Measurements from ENCODE around the gene SAMD4A.

The SAMD4A gene

DNA sequence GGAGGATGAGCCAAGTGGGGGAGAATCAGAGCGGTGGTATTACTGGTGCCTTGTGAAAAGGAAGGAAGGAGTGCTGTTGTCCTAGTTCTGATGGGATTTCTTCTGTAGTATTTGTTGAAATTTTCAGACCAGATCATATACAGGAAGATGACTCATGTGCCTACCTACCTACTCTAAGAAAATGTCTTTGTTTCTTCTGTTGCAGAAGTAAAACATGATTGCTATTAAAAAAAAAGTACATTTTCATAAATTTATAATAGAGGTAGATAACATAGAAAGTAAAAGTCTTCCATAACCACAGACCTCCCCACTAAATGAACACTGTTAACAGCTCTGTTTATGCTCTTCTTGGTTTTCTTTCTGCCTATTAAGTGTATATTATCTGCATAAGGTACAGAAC is 26.9 kb downstream of the SAMD4A start:
- Histone ChIP-seq H3K9ac (ENCODE audit: low read depth, low read length) (no peak overlapping the region), H3K4me1 (ENCODE audit: insufficient read depth, low read length) (peaks cover 8% of the 10 kb centered on the region), H3K9me3 (ENCODE audit: control insufficient read depth, insufficient read depth, low read length) (no peaks in the 10 kb centered on the region), H3K36me3 (ENCODE audit: insufficient read depth, low read length) (no peaks in the 10 kb centered on the region)

DNA sequence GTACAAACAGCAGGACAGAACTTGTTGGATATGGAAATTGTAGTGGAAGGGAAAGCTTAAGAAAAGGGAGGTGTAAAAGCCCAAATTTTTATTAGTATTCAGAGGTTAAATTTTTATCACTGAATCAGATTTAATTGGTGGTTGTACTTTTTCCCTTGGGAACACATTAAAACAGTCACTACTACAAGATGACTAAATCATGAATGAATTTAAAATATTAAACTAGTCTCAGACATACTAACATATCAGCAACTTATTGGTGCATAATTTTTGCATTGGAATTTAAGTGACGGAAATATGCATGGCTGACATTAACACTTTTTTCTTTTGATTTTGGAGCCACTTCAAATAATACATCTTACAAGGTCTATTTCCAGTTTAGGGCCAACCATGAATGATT is 27.6 kb downstream of the SAMD4A start:
- no peaks in the 10 kb centered on the region for H3K36me3 ChIP-seq (ENCODE audit: insufficient read depth, low read length)
- no peak overlapping the region for H3K9ac ChIP-seq (ENCODE audit: low read depth, low read length)
- H3K9me3 ChIP-seq (ENCODE audit: control insufficient read depth, insufficient read depth, low read length), result no peaks in the 10 kb centered on the region
- peaks cover 11% of the 10 kb centered on the region for H3K4me1 ChIP-seq (ENCODE audit: insufficient read depth, low read length)

DNA sequence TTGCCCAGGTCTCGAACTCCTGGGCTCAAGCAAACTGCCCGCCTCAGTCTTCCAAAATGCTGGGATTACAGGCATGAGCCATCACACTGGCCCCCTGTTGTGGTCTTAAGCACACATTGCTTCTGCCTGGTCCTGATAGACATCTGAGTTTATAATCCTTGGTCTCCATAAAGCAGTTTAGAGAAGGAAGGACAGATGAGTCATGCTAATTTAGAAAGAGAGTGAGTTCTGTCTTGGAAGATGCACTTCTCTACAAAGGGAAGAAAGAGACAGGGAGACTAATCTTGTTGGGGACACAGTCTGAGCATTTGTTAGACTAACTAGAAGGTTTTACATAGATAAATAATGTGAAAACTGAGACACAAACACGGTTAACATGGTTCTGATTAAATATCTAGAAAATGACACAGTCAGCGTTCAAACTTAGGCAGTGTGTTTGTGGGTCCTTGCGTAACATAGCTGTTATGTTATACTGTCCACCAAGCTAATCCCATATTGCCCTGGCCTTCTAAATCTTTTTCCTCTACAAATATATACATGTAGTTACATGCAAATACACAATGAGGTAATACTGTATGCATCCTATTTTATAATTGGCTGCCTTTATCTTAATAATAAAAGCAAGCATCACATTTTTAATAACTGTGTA is 31.0 kb downstream of the SAMD4A start:
- no peaks in the 10 kb centered on the region for H3K9me3 ChIP-seq (ENCODE audit: control insufficient read depth, insufficient read depth, low read length)
- peaks cover 11% of the 10 kb centered on the region; the same call in 1 of the 2 replicates for H3K4me1 ChIP-seq (ENCODE audit: insufficient read depth, low read length)
- no peak overlapping the region for H3K9ac ChIP-seq (ENCODE audit: low read depth, low read length)

DNA sequence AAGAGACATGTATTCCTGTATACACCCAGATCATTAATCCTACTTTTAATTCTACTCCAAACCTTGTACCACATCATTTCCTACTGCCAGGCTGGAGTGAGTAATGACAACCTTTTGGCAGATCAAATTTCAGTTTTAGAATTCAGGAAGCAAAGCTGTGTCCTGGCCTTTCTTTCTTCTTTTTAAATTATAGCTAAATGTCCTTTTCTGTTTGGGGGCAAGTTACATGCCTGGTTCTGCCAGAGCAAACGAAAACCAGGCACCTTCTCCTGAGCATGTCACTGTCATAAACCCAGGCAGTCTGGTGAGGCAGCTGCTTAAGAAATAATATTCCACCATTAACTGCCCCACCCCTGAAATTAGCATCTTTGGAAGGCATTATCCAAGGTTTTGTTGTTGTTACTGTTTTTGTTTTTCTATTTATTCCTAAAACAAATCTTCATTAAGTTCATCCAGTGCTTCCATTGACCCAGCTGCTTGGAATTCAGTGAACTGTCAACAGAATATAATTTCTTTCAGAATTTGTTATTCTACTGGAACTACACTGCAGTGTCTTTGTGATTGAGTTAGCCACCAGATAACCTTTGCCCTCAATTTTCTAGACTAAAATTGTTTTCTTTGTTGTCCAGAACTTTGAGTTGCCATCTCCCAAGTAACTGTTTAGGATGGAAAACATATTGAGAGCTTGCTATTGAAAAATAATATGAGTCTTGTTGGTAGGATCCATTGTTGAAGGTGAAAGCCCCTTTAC is 33.2 kb downstream of the SAMD4A start:
- no peaks in the 10 kb centered on the region for H3K36me3 ChIP-seq (ENCODE audit: insufficient read depth, low read length)
- H3K9ac ChIP-seq (ENCODE audit: low read depth, low read length), result no peak overlapping the region
- peaks cover 15% of the 10 kb centered on the region; the same call in 1 of the 2 replicates for H3K4me1 ChIP-seq (ENCODE audit: insufficient read depth, low read length)
- no peaks in the 10 kb centered on the region for H3K9me3 ChIP-seq (ENCODE audit: control insufficient read depth, insufficient read depth, low read length)

More for the DNA sequence above, 31.0 kb downstream of the SAMD4A start:
- H3K36me3 ChIP-seq (ENCODE audit: insufficient read depth, low read length), result no peaks in the 10 kb centered on the region

DNA sequence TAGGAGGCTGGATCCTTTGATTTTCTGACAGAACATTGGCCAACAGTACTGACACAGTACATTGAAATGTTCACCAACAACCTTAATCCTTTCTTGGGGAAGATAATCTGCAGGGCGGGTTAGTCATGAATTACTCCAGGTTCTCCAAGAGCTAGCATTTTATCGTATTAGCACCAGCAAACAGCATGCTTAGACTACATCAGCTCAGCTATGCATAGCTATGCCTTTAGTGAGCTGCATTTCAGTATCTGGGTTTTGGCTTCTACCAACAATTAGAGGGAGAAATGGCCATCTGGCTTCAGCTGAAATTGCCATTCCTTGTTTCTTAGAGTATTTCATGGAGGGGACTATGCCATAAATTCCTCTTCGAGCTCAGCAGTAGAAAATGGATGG is 33.8 kb downstream of the SAMD4A start:
- no peaks in the 10 kb centered on the region for H3K36me3 ChIP-seq (ENCODE audit: insufficient read depth, low read length)
- H3K4me1 ChIP-seq (ENCODE audit: insufficient read depth, low read length), result peaks cover 15% of the 10 kb centered on the region; the same call in 1 of the 2 replicates
- no peak overlapping the region for H3K9ac ChIP-seq (ENCODE audit: low read depth, low read length)
- no peaks in the 10 kb centered on the region for H3K9me3 ChIP-seq (ENCODE audit: control insufficient read depth, insufficient read depth, low read length)

DNA sequence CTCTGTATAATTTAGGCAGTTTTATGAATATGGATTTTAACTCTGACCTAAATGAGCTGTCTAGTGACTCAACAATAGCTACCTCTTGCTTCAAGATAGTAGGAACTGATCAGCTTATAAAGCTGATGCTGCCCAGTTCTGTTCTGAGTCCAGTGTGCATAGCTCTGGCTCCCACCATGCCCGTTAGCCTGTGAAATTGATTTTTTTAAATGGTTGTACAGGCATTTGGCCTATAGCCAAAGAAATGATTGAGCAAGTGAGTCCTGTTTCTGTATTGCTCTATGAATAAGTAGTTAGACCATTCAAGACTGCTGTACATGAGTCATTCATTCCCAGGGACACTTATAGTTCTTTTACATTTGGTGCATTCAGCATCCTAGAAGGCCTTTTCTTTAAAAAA is 36.4 kb downstream of the SAMD4A start:
- Histone ChIP-seq H3K36me3 (ENCODE audit: insufficient read depth, low read length) (peaks cover 3% of the 10 kb centered on the region; the same call in 1 of the 2 replicates), H3K9ac (ENCODE audit: low read depth, low read length) (no peak overlapping the region), H3K9me3 (ENCODE audit: control insufficient read depth, insufficient read depth, low read length) (no peaks in the 10 kb centered on the region), H3K4me1 (ENCODE audit: insufficient read depth, low read length) (peaks cover 17% of the 10 kb centered on the region; the same call in 1 of the 2 replicates)

DNA sequence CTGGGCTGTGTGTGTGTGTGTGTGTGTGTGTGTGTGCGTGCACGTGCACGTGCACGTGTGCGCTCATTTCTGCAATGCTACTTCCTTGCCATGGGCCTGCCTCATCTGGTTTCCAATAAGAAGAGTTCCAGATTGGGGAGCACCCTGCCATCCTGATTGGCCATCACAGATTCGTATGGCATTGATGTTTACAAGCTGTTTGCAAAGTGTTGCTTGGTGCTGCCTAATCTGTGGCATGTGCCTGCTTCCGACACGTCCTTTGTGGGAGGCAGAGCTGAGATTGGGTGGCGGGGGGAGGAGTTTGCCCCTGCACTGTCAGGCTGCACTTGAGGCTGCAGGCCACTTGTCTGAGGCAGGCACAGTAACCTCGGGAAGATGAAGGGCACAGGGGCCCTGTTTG is 39.2 kb downstream of the SAMD4A start:
- Histone ChIP-seq H3K4me1 (ENCODE audit: insufficient read depth, low read length) (peaks cover 6% of the 10 kb centered on the region; the same call in 1 of the 2 replicates), H3K36me3 (ENCODE audit: insufficient read depth, low read length) (peaks cover 4% of the 10 kb centered on the region; the same call in 1 of the 2 replicates), H3K9me3 (ENCODE audit: control insufficient read depth, insufficient read depth, low read length) (no peaks in the 10 kb centered on the region), H3K9ac (ENCODE audit: low read depth, low read length) (no peak overlapping the region)

DNA sequence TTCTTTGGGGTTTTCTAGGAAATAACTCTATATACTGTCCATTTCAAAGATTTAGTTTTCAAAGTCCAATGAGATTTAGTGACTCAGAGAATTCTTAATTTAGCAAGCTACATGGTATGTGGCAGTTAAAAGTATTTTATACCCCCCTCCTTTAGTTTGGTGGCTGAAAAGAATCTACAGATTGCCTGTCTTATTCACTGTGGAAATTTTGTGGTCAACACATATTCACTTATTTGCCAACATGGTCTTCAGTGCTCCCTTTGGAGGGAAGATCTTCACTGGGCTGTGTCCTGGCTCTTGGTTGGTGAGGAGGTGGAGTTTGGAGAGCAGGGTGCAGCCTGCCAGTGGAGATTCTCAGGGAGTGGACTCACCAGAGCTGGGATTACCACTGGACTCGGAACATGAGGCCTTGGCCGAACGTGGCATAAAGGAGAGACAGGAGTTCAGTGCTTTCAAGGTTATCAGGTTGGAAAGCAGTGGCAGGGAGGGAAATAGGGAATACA is 39.8 kb downstream of the SAMD4A start:
- no peak overlapping the region for H3K9ac ChIP-seq (ENCODE audit: low read depth, low read length)
- no peaks in the 10 kb centered on the region for H3K9me3 ChIP-seq (ENCODE audit: control insufficient read depth, insufficient read depth, low read length)
- peaks cover 4% of the 10 kb centered on the region; the same call in 1 of the 2 replicates for H3K36me3 ChIP-seq (ENCODE audit: insufficient read depth, low read length)
- peaks cover 6% of the 10 kb centered on the region; the same call in 1 of the 2 replicates for H3K4me1 ChIP-seq (ENCODE audit: insufficient read depth, low read length)

DNA sequence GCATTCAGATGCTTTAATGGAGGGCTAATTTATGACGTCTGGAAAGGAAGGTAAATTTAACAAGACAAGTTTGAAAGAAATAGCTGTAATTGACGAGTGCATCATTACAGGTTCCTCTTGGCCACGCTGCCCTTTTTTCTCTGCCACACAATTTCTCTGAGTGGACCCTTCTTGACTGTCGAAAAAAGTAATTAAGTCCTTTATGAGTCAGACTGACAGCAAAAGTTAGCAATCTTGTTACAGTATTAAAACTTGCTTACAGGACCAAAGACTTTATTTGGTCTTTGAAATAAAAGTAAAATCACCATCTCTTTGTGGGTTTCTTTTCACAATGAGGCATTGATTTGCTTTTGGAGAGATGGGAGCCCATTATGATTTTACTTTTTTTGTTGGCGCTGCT is 42.6 kb downstream of the SAMD4A start:
- H3K9ac ChIP-seq (ENCODE audit: low read depth, low read length), result no peak overlapping the region
- peaks cover 4% of the 10 kb centered on the region for H3K36me3 ChIP-seq (ENCODE audit: insufficient read depth, low read length)
- H3K9me3 ChIP-seq (ENCODE audit: control insufficient read depth, insufficient read depth, low read length), result no peaks in the 10 kb centered on the region
- H3K4me1 ChIP-seq (ENCODE audit: insufficient read depth, low read length), result peaks cover 8% of the 10 kb centered on the region; the same call in 1 of the 2 replicates

DNA sequence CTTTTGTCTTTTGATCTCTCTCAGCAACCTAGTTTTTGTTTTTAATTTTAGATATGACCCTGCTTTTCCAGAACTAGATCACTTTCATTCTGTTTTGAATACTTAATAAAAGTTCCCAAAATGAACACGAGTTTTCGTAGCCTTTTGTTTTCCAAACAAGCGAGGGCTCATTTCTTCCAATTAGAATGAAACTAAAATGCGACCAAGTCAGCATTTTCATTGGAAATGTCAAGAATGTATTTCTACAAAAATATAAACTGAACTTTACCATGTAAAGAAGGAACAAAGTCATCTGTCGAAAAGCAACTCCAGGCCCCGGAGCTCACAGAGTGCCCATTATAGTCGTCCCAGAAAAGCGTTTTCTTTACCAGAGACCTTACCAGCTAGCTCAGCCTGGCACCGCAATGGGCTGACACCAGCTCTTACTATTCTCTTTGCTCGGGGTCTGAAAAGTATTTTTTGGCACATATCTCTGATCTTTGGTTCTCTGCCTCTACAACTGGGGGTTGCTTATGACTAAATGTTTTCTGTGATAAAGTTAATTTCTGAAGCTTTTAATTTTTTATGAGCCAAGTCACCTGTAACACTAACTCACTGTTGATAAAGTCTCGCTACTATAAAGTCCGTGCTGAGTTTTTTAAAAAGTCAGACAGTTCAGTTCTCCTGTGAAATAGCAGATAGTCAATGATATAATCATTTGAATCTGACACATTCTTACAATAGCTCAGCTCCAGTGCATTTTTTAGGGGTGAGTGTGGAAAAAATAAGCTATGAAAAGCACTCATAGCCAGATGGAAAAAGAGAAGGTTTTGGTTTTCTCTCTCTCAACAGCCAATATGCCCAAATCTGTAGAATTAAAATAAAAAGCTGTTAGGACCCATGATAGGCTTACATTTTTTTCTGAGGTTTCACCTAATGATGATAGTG is 43.4 kb downstream of the SAMD4A start:
- Histone ChIP-seq H3K9ac (ENCODE audit: low read depth, low read length) (no peak overlapping the region), H3K4me1 (ENCODE audit: insufficient read depth, low read length) (peaks cover 5% of the 10 kb centered on the region; the same call in 1 of the 2 replicates), H3K36me3 (ENCODE audit: insufficient read depth, low read length) (peaks cover 4% of the 10 kb centered on the region), H3K9me3 (ENCODE audit: control insufficient read depth, insufficient read depth, low read length) (no peaks in the 10 kb centered on the region)

DNA sequence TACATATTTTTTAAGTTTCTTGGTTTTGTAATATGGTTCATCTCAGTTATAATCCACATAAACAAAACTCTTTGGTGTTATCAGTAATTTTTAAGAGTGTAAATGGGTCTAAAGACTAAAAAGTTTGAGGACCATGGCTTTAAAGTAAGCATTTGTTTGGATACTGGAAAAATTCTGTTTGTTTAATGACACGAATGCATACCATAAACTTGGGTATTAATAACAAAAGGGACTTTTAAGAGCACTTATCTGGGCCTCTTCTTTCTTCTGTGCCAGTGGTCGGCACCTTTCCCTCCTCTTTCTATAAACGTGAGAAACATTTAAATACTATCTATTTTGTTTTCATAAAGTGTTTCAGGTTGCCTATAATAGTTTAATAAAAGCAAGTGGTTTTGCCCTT is 47.4 kb downstream of the SAMD4A start:
- Histone ChIP-seq H3K36me3 (ENCODE audit: insufficient read depth, low read length) (no peaks in the 10 kb centered on the region; the same call in none of the 2 replicates), H3K9me3 (ENCODE audit: control insufficient read depth, insufficient read depth, low read length) (no peaks in the 10 kb centered on the region), H3K4me1 (ENCODE audit: insufficient read depth, low read length) (0 out of 2 replicates have a peak, but pooled peaks cover 2% of the 10 kb centered on the region), H3K9ac (ENCODE audit: low read depth, low read length) (no peak overlapping the region)

DNA sequence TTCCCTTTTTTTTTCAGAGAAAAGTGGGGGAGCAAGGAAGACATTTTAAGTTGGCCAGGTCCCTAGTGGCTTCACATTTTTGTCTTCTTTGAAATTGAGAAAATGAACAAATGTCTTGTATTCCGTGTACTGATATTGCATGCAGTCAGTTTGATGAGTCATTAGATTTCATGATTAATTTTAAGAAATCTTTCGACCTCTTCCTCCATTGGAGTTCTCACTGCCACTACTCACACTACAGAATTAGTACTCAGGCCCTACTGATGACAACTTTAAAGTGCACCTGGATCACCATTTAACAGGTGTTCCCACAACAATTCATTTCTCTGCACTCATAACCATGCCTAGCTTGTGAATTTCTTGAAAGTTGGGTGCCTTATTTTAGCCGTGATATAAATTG is 50.5 kb downstream of the SAMD4A start:
- 0 out of 2 replicates have a peak, but pooled peaks cover 2% of the 10 kb centered on the region for H3K4me1 ChIP-seq (ENCODE audit: insufficient read depth, low read length)
- H3K9me3 ChIP-seq (ENCODE audit: control insufficient read depth, insufficient read depth, low read length), result no peaks in the 10 kb centered on the region
- H3K9ac ChIP-seq (ENCODE audit: low read depth, low read length), result no peak overlapping the region
- H3K36me3 ChIP-seq (ENCODE audit: insufficient read depth, low read length), result peaks cover 3% of the 10 kb centered on the region

DNA sequence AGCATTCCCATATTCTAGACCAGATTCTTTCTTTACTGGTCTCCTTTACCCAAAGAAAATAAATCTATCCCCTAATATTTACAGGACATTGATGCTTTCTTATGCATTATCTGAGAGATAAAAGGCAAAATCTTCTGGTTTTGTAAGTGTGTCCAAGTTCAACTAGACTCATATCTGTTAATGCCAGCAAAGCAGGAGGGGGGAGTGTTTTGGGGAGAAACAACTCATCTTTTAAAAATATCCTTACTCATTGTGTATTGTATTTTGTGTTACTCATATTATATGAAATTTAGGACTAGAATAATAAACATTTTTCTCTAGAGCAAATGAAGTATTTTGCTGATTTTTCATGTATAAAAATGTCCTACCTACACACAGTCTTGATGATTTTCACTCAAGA is 54.8 kb downstream of the SAMD4A start:
- peaks cover 27% of the 10 kb centered on the region for H3K4me1 ChIP-seq (ENCODE audit: insufficient read depth, low read length)
- peaks cover 3% of the 10 kb centered on the region; the same call in 1 of the 2 replicates for H3K36me3 ChIP-seq (ENCODE audit: insufficient read depth, low read length)
- H3K9ac ChIP-seq (ENCODE audit: low read depth, low read length), result no peak overlapping the region
- H3K9me3 ChIP-seq (ENCODE audit: control insufficient read depth, insufficient read depth, low read length), result no peaks in the 10 kb centered on the region
